Peyer's patch (tissue), 4 donors: Measurements from ENCODE around the gene PRPF19. TPM values are rescaled to one million over a fixed set of nuclear protein-coding genes. Genes with fewer than 3 reads are reported as not detected.

Experiments
- DNase-seq, 3 donors: peaks; one replicate each; pipeline ENCODE4 v3.0.0-alpha.2; 2017 to 2019
- H3K27ac ChIP-seq, 4 donors: fragments of 200-600 bp; sonication (generic); one replicate each; pipeline ENCODE4 v1.5.1; 2016 to 2019
- H3K27me3 ChIP-seq, 2 donors: fragments of 200-600 bp; sonication (generic); one replicate each; pipeline ENCODE4 v1.5.1; 2019
- H3K36me3 ChIP-seq, 3 donors: fragments of 200-600 bp; sonication (generic); one replicate each; pipeline ENCODE4 v1.5.1; 2016 to 2019
- H3K4me1 ChIP-seq, 4 donors: fragments of 200-600 bp; sonication (generic); one replicate each; pipeline ENCODE4 v1.5.1; 2016 to 2019
- H3K4me3 ChIP-seq, 4 donors: fragments of 200-600 bp; sonication (generic); 1 replicate in 3 of 4; 2 replicates in 1 of 4; pipeline ENCODE4 v1.5.1; 2016 to 2019; ENCODE audit warnings: mild to moderate bottlenecking in 1 of 4
- H3K9me3 ChIP-seq, 4 donors: fragments of 200-600 bp; sonication (generic); one replicate each; pipeline ENCODE4 v1.5.1; 2016 to 2019; ENCODE audit warnings: mild to moderate bottlenecking in 1 of 4
- CTCF ChIP-seq, 6 experiments: fragments of 450-650 bp in 4 of 6; fragments of 200-600 bp in 2 of 6; sonication (generic) in 1 of 6; IDR thresholded peaks; one replicate each; pipeline ENCODE4 v1.5.1; 2017 to 2019; ENCODE audit warnings: antibody characterized with exemption in 6 of 6, mild to moderate bottlenecking in 3 of 6, moderate library complexity in 1 of 6
- POLR2A ChIP-seq, 2 donors: fragments of 450-650 bp; IDR thresholded peaks; one replicate each; pipeline ENCODE4 v1.5.1; 2017; ENCODE audit warnings: antibody characterized with exemption in 2 of 2, mild to moderate bottlenecking in 2 of 2, moderate library complexity in 2 of 2
- total RNA-seq, 4 donors: library from RNA; depleted of rRNA; stranded (reverse); fragments of >200 nt; gene quantifications; one replicate each; pipeline ENCODE4 v1.1.0, GENCODE V29; 2016

Gene PRPF19
- total RNA-seq, 4 donors from 2014 or later: 36.1 to 53.4 (median 46.5) TPM

GRCh38 chr11:60857378-60858232, 48.8 kb downstream of the PRPF19 start:
- Histone ChIP-seq H3K4me1 (no peaks in the 10 kb centered on the region), H3K27ac (peak overlapping the region in 1 of 4 donors; percentile 12), H3K27me3 (no peaks in the 10 kb centered on the region)

GRCh38 chr11:60855726-60856633, 50.4 kb downstream of the PRPF19 start, which contains the start of gene PTGDR2:
Gene PTGDR2, minus strand, starts transcription at chr11:60855950. Its CDS starts 2,228 bp downstream, at chr11:60853722.
- Histone ChIP-seq H3K27ac (peak within 1 kb of the TSS in 2 of 4 donors; percentile 18 to 35), H3K27me3 (no peaks in the 10 kb centered on the region), H3K4me3 (peak within 1 kb of the TSS in 2 of 4 donors; percentile 19 to 35), H3K9me3 (no peaks in the 10 kb centered on the region), H3K36me3 (peaks cover 0 to 7% (median 0%) of the 10 kb centered on the region in 3 donors), H3K4me1 (peaks cover 0 to 3% (median 0%) of the 10 kb centered on the region in 4 donors)
- peak in 1 of 3 donors; percentile 58 for DNase-seq
- TF ChIP-seq POLR2A (IDR thresholded peaks at IDR 0.05) (no peak), CTCF (IDR thresholded peaks at IDR 0.05) (no peak)

More at GRCh38 chr11:60857378-60858232, 48.8 kb downstream of the PRPF19 start:
- peak in 1 of 3 donors; percentile 7 for DNase-seq
- Histone ChIP-seq H3K9me3 (no peaks in the 10 kb centered on the region), H3K36me3 (peaks cover 0 to 4% (median 0%) of the 10 kb centered on the region in 3 donors), H3K4me3 (no peak overlapping the region)
- no peak for TF ChIP-seq POLR2A (IDR thresholded peaks at IDR 0.05)
- TF ChIP-seq CTCF (IDR thresholded peaks at IDR 0.05): no peak

- peak in 1 of 3 donors; percentile 51 for DNase-seq
- no peak for TF ChIP-seq POLR2A (IDR thresholded peaks at IDR 0.05)
- no peak for TF ChIP-seq CTCF (IDR thresholded peaks at IDR 0.05)
- H3K27me3 ChIP-seq: no peaks in the 10 kb centered on the region
- H3K9me3 ChIP-seq: no peaks in the 10 kb centered on the region
- H3K4me3 ChIP-seq: peak overlapping the region in 2 of 4 donors; percentile 19 to 35
- peaks cover 0 to 13% (median 0%) of the 10 kb centered on the region in 3 donors for H3K36me3 ChIP-seq
- H3K4me1 ChIP-seq: peaks cover 0 to 3% (median 0%) of the 10 kb centered on the region in 4 donors
- H3K27ac ChIP-seq: peak overlapping the region in 2 of 4 donors; percentile 18 to 35
Observed at GRCh38 chr11:60854847-60855725, 51.3 kb downstream of the PRPF19 start.

GRCh38 chr11:60854140-60854846, 52.1 kb downstream of the PRPF19 start:
- Histone ChIP-seq H3K27ac (no peak overlapping the region), H3K36me3 (peaks cover 0 to 21% (median 0%) of the 10 kb centered on the region in 3 donors), H3K9me3 (no peaks in the 10 kb centered on the region), H3K4me1 (peaks cover 0 to 3% (median 0%) of the 10 kb centered on the region in 4 donors), H3K27me3 (no peaks in the 10 kb centered on the region), H3K4me3 (peak overlapping the region in 1 of 4 donors; percentile 17)
- TF ChIP-seq CTCF (IDR thresholded peaks at IDR 0.05): no peak
- TF ChIP-seq POLR2A (IDR thresholded peaks at IDR 0.05): no peak
- peak in 1 of 3 donors; percentile 29 for DNase-seq
